Activated CD4-positive, alpha-beta T cell treated with anti-CD3 and anti-CD28 coated beads, Interleukin-2, amount 50 U/mL, for 24 hours (primary cell): ENCODE measurements around the gene NPY4R2.
"Not testable (repeated sequence)": the region's sequence is repeated elsewhere in the genome, so short reads cannot be mapped to it uniquely, and the experiment has no call there.

Experiments used
- DNase-seq, 2 donors: peaks; one replicate each; pipeline ENCODE4 v3.0.0-alpha.2; 2020; ENCODE audit warnings: low read depth in 1 of 2, low spot score in 1 of 2

Gene NPY4R2, protein sequence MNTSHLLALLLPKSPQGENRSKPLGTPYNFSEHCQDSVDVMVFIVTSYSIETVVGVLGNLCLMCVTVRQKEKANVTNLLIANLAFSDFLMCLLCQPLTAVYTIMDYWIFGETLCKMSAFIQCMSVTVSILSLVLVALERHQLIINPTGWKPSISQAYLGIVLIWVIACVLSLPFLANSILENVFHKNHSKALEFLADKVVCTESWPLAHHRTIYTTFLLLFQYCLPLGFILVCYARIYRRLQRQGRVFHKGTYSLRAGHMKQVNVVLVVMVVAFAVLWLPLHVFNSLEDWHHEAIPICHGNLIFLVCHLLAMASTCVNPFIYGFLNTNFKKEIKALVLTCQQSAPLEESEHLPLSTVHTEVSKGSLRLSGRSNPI

DNA sequence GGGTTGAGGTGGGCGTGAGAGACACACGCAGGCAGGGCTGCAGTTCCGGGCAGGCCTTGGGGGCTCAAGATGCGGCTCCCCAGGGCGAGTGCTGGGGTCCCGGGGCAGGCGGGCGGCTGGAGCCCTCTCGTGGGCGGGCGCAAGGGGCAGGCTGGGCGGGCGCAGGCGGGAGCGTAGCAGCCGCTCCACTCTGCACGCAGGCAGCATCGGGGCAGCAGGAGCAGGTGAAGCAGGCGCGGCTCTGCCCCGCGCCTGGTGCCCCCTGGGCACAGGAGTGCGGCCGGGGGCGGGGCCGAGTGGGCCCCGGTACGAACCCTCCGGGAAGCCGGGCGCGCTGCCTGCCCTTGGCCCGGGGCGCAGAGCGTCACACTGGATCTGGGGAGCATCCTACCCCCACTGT, at the start of gene NPY4R2:
TSS of gene NPY4R2 (plus strand) at position 188 of the 400 bp plus-strand sequence. CDS start 3,326 bp downstream, outside the sequence.
- DNase-seq, result not testable (repeated sequence)

DNA sequence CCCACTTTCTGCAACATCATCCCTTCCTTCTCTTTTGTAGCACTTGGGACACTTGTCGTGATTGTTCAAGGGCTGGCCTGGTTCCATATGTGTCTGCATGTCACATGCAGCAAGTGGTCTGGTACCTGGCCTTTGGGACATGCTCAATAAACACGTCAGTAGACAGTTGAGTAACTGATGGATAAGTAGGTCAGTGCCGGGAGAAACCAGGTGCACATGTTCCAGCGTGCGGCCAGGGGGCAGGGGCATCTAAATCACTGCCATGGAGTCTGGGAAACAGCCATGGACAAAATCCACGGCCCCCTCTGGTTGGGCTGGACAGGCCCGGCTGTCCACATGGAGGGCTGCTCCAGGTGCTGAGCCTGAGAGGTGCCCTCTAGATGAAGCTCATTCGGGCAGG, 47.6 kb upstream of the NPY4R2 start:
- DNase-seq, result not testable (repeated sequence)

DNA sequence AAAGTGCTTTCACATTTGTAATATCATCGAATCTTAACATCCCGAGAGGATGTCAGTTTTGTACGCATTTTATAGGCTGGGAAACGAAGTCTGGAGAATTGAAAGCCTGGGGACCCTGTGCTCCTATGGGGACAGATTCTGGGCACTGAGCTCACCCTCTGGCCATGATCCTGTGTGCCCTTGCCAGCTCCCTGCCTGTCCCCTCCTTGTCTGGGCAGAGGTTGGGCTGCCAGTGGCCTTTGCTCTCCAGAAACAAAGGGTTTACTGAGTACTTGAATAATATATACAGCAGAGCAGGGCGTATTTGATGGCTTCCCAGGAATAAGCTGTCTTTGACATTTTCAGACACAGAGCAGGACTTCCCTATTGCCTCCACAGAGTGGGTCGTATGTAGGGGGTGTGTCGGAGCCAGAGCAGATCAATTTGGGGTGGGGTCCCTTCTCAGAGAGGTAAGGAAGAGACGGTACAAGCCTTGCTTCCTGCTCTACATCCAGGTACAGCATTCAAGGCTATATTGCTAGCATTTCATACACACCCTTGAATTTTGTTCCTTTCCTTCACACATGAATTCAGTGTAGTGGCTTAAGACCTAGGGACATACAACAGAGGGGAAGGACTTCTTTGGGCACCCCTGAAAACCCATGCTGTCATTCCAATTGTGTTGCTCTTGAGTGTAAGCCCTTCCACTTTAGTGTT, 46.8 kb upstream of the NPY4R2 start:
- DNase-seq, result not testable (repeated sequence)

DNA sequence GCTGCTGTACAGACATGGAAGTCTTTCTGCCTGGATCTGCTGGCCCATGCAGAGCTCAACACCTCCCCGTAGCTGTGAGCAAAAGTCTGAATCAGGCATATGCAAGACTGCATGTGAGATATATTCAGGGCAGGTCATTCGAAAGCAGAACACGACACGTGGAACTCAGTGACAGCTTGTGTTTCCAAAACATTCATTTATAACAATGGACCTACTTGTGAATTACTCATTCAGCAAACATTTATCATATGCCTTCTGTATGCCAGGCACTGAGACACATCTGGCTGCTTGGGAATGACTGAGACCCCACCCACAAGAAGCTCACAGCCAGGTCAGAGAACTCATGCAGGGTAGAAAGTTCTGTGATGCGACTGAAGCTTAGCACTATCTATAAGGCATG, 46.2 kb upstream of the NPY4R2 start:
- not testable (repeated sequence) for DNase-seq

DNA sequence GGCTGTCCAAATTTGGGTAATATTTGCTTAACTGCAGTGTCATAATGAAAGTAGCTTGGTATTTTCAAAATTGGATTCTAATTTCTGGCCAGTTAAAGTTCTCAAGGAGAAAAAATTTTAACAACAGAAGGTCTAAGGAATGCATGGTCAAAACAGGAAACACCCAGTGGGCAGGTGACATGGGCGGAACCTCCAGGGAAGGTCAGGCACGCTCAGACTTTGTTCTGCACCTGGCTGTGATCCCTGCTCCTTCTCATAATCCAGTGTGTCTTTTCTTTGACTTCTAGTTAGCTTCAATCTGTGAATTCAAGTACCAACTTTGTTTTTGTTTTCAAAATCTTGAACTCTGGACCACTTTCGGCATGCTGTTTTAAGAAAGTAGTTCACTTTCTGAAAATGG, 34.2 kb upstream of the NPY4R2 start:
- DNase-seq, result not testable (repeated sequence)

DNA sequence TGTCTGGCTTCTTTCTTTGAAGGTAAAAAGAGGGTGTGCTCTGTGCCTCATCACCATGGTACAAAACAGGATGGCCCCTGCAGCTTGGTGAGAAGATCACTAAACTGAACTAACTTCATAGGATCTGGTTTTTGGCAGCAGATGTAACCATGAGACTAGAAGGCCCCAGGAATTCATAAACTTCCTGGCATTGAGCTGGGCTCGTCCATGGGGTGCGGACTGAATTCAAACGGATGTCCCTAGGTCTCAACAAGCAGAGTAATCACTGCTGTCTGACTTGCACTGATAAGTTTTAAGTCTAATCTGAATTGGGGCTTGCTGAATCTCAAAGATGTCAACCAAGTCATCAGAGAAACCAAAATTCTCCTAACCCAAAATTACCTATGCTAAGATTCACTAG, 33.5 kb upstream of the NPY4R2 start:
- not testable (repeated sequence) for DNase-seq

DNA sequence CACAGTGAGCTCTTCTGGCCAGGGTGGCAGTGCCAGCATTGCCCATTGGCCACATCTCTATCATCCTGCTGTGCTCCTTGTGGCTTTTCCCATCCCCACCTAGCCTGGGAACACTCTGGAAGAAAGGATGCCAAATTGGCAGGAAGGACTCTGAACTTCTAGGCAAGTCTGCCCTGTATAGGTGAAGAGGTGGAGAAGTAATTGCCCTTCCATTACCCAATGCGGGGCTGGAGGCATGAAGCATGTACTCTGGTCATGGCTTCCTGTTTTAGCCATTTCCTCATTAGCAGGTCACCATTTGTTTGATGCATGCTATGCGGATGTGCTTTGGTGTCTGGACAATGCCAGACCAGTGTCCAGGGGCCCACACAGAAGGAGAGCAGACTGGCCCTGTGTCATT, 32.1 kb upstream of the NPY4R2 start:
- DNase-seq, result not testable (repeated sequence)

DNA sequence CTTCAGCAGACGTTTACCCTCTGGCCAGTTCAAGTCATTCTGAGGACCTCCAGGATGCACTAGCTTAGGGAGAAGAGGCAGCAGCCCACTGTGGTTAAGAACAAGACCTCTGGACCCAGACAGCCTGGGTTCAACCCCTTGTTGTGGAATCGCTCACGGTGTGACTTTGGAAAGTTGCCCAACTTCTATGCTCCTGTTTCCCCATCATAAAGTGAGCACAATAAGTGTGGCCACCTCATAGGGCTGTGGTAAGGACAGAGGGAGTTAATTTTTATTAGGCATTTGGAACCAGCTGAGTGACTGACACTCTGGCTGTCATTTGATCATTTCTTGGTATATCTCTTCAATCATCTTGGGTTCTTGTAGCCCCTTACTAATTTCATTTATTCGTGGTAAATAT, 31.6 kb upstream of the NPY4R2 start:
- not testable (repeated sequence) for DNase-seq

DNA sequence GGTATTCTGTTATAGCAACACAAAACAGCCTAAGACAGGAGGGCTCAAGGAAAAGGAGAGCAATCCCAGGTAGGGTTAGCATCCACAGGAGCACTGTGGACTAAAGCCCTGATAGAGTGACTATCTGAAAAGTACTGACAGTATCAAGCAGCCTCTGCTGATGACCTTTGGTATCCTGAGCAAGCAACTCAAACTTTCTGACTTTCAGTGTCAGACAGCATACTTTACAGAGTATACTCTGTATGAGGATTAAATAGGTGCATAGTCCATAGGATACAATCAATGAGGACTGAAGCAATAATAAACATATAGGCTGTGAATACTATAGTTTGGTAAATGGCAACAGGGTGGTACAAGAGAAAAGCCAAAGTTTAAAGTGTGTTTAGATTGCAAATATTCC, 27.7 kb upstream of the NPY4R2 start:
- DNase-seq, result not testable (repeated sequence)

DNA sequence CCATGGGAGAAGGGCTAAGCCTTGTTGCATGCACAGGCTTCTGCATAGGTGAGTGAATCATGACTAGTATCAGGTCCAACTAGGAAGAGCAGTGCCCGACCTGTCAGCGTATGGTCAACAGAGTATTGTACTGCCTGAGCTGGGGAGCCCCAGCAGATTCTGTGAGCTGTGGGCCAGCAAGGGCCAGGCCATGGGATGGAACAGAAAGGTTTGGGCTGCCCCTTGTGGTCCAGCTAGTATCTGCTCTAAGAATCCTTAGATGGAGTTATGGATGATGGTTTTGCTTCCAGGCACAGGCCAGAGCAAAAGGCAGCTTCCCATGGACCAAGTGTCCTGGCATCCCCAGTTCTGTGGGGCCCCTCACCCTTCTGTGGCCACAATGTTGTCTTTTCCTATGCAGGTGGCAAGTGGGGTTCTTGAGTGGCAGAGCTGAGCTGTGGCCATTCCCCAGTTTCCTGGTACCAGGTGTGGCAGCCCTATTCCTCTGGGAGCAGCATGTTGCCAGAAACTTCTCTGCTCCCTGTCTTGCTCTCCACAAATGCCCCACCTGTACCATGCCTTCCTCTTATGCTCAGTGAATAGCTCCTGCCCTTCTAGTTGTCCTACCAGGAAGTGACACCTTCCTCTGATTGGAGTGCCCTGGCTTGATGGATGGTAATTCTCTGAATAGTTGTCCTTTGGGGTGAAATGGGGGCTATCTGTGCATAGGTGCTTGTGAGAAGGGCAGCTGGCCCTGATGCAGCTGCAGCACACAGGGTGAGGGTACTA, 25.8 kb upstream of the NPY4R2 start:
- DNase-seq, result not testable (repeated sequence)

DNA sequence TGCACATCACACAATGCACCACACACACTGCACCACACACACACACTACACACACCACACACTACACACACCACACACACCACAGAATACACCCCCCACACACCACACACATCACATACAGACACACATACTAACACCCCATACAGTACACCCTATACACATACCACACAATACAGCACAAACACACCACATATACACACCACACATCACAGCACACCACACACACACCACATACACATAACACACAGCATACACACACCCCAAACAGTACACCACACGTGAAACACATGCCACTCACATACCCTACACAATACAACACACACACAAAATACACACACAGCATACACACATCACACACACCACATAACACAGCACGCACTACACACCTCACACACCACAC, 23.9 kb upstream of the NPY4R2 start:
- not testable (repeated sequence) for DNase-seq

DNA sequence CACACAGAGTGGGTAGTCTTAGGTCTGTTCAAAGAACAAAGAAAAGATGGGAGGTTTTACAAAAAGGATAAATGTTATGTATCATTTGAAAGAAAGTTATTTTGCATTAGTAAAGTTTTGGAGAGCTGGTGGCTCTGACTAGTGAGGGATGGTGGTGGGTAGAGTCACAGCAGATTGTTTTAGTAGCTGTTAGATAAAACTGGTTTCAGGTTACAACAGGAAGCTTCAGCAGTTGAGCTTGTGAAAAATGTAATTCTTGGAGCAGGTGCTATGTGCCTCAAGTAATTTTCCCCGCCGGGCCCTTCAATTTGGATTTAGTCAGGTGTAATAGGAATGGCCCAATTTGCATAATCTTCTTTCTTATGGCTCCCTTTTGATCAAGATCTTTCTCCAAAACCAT, 20.6 kb upstream of the NPY4R2 start:
- DNase-seq, result not testable (repeated sequence)

DNA sequence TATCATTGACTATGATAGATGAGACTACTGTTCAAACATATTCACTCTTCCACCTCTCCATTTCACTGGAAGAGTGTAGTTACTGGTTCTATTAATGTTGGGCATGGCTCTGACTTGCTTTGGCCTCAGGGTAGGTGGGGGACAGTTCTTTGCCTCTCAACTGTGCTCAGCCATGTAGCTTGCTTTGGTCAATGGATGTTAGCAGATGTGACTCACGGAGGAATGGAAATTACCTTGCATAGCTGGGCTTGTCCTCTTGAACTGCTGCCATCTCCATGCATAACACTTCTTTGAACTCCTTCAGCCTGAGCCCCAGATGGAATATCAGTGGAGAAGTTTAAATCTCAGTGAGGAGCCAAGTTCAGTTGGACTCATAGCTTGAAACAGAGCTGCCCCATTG, 9.1 kb upstream of the NPY4R2 start:
- DNase-seq, result not testable (repeated sequence)

DNA sequence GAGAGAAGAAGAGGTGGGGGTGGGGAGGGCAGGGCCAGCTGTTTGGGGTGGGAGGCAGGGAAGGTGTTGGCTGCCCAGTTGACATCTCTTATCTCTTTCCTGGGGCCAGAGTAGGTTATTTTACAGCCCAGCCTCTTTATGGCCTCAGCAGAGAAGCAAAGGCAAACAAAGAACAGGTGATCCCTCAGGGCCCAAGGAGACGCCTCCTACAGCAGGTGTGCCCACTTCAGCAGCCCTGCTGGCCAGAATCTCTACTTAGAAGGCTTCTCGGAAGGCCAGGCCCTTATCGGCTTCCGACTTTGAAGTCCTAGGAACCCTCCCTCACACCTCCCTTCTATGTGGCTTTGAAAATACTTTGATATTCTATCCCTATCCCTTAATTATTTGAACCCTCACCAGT, 8.0 kb upstream of the NPY4R2 start:
- not testable (repeated sequence) for DNase-seq

DNA sequence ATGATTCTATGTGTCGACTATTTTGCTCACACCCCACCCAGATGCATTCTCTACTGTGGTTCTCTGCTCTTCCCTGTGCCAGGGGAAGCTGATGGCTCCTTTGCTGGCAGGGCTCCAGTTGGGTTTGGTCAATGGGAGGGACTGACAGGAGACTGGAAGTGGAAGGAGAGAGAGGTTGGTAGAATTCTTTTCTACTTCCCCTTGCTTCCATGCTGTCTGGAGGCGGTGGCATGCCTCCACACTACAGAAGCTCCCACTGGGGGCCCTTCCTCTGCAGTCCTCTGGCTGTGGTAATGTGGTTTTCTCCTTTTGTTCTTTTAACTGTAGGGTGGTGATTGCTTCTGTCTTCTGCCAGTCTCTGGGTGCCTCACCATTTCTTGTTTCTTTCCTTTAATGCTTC, 4.4 kb upstream of the NPY4R2 start:
- DNase-seq, result not testable (repeated sequence)

DNA sequence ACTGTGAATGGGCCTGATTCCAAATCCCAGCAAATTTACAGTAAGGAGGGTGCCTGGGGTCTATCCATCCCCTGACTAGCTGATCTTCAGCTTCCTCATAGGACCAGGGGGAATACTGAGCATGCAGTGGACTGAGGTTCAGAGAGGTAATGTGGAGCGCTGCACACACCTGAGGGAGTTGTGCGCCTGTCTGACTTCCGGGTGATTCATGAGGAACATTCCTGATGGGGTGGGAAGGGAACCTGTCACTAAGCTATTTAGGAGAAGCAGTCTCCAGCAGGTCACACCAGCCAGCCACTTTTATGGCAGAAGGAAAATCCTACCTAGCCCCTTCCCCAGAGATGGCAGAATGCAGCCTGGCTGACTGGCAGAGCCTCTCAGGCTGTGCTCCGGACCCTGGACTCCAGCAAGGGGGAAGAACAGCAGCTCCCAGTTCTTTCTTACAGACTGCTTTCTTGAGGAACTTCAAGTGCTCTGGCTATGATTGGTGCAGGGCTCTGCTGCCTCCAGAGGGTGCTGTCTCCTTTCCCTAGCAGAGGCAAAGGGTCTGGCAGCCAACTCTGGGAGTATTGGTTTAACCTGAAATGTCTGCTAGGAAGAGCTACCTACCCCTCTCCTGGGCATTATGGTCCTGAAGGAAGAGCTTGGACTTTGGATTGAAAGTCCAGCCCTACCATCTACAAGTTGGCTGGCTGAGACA, 2.5 kb upstream of the NPY4R2 start:
- not testable (repeated sequence) for DNase-seq

DNA sequence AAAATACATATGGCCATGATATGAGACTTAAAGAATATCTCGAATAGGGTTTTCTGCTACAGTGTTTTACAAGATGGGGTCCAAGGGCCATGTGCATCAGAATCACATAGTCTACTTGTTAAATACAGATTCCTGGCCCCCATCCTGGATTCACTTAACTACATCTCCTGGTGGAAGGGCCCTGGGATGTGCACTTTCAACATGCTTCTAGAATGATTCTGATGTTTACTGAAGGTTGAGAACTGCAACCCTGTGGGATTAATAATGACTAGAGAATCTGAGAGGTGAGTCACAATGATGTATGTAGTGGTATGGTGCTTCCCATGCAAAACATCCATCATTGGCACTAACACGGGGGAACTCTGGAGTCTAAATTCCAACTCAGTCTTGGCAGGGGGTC, 2.1 kb downstream of the NPY4R2 start:
- not testable (repeated sequence) for DNase-seq

DNA sequence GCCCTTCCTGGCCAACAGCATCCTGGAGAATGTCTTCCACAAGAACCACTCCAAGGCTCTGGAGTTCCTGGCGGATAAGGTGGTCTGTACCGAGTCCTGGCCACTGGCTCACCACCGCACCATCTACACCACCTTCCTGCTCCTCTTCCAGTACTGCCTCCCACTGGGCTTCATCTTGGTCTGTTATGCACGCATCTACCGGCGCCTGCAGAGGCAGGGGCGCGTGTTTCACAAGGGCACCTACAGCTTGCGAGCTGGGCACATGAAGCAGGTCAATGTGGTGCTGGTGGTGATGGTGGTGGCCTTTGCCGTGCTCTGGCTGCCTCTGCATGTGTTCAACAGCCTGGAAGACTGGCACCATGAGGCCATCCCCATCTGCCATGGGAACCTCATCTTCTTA, 4.0 kb downstream of the NPY4R2 start:
- DNase-seq, result not testable (repeated sequence)

DNA sequence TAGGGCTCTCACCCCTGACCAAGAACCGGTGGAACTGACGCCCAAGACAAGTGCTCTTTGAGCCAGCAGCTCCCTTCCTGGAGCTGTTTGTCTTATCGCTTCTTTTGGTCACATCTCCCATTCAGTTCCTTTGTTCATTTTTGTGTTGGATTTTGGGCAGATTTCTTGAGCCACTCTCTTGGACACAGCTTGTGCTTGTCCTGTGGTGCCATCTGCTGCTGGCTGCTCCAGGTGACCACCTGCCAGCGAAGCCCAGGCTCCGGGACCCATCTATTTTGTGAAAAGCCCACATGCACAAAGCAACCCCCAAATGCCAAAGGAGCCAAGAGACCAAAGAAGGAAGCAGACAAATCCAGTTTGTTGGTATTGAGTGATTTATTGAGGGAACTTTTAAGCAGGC, 6.2 kb downstream of the NPY4R2 start:
- not testable (repeated sequence) for DNase-seq

DNA sequence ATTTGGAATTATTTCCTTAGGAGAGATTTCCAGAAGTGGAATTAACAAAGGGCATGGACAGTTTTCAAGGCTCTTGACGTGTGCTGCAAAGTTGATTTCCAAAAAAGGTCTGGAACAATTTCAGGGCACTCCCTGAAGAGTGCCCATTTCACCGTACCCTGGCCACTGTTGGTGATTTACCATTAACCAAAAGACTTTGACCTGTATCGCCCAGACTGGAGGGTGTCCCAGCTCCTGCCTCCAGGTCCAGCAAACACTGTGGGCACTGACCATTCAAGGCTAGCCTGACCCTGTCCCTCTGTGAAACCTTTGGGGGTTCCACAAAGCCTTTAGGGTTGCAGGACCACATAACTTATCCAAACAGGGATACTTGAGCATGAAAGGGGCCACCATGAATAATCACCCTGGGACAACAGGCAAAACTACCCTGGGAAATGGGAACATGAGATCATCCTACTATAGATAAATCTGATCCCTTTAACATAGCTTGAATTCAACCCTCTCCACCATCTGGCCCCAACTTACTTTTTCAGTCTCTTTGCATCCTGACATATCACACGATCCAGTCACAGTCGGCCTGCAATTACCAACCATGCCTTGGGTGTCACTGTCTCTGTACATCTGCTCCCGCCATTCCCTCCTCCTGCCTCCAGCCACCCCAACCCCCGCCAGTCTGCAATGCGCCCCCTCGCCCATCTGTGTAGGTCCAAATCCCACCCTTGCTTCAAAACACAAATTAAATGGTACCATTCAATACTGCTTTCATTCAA, 8.9 kb downstream of the NPY4R2 start:
- not testable (repeated sequence) for DNase-seq
